HG03442 (cell line): ENCODE results near the gene HOXC6.
A peak's percentile ranks its signal among the peaks of the same experiment; 100 is the strongest.

Experiments used
- ATAC-seq: cut with Tn5 transposase; IDR thresholded peaks from one replicate; pipeline ENCODE4 v1.9.1; 2021; ENCODE audit warnings: mild to moderate bottlenecking, moderate library complexity; ENCODE audit not compliant: unreplicated experiment

The HOXC6 gene

GRCh38 chr12:54051874-54052437, 23.7 kb downstream of the HOXC6 start:
- ATAC-seq, result no peak

DNA sequence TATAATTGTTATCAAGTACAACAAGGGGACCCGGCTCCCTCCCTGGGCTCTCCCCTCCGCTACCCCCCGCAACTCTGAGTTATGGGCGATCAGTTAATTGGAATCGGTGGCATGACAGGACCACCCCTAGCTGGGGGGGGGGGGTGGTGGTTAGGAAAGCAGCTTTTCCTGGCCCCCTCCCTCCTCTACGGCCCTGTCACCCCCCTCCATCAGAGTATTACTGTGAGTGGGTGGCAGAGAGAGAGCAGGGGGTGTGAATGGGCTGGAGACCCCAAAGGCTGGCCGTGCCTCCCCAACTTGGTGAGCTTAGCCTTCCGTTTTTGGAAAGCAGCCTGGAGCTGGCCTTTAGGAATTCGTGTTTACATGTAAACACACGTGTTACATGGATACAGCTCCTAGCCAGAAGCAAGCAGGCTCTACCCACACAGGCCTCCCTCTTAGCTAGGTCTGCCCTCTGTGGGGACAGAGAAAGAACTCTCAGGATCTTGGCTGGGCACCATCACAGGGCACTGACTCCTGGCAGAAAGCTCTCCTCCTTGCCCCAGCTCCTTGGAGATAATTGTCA, 24.3 kb downstream of the HOXC6 start:
- no peak for ATAC-seq

DNA sequence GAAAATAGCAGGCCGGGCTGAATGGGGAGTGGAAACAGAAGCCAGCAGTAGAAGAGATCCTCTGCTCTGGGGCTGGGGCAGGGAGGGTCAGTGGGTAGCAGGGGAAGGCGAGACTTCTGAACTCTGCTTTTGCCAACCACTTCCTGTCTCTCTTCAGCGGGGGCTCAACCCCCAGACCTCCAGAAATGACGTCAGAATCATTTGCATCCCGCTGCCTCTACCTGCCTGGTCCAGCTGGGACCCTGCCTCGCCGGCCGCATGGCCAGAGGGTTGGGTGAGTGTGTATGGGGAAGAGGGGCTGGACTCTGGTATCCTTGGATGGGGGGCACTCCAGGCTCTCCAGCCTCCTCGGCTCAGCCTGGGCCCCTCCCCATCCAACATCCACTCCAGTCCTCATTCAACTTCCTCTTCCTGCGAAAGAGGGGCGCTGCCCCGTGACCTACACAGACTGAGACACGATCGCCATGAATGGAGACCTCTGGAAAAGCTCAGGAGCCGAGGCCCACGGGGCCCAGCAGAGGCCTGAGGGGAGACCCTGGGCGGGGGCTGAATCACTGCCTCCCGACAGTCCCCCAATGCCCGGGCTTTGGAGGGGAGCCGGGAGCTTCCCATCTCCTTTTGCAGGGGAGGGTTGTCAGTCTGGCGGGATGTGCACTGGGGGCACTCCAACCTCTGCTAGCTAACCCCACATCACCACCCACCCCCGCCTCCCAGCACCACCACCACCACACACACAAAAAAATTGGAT, 24.9 kb downstream of the HOXC6 start:
- peak; percentile 66 for ATAC-seq

GRCh38 chr12:54053751-54054741, 25.8 kb downstream of the HOXC6 start, which contains the start of gene HOXC4:
Gene HOXC4, plus strand, starts transcription at chr12:54053835. Its CDS starts 88 bp downstream, at chr12:54053923.
- peak; percentile 41 for ATAC-seq

GRCh38 chr12:54054742-54055194, 26.5 kb downstream of the HOXC6 start:
- no peak for ATAC-seq

DNA sequence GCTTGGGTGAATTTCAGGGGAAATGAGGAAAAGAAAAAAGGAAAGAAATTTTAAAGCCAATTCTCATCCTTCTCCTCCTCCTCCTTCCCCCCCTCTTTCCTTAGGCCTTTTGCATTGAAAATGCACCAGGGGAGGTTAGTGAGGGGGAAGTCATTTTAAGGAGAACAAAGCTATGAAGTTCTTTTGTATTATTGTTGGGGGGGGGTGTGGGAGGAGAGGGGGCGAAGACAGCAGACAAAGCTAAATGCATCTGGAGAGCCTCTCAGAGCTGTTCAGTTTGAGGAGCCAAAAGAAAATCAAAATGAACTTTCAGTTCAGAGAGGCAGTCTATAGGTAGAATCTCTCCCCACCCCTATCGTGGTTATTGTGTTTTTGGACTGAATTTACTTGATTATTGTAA, 27.3 kb downstream of the HOXC6 start:
- ATAC-seq, result no peak

GRCh38 chr12:54056110-54056509, 27.9 kb downstream of the HOXC6 start:
- no peak for ATAC-seq

DNA sequence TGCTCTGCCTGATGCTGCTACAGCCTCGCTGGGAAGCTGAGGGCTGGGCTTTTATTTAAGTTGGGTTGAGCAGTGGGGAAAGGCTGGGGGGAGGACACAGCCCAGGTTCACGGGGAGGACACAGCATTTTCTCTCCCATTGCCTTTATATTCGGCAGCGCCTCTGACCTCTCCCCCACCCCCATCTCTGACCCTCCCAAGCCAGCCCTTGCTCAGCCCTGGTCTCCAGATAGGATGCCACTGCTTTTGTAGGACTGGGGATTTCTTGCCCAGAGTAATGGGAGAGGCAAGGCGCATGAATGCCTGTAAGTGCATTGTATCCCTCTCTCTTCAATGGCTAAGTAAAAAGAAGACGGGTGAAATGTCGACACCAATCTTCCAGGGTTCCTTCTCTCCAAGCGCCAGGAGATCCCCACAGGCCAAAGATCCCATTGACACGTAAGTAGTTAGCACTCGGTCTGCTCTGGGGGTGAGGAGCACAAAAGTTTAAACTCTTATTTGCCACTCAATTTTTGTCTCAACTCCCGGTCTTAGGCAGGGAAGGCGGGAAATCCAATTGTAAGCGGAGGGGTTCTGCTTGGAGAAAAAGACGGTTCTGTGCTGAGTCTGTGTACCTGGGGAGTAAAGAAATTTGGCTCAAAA, 30.0 kb downstream of the HOXC6 start:
- no peak for ATAC-seq

- no peak for ATAC-seq
These were observed 31.4 kb downstream of the HOXC6 start for GRCh38 chr12:54059668-54060067.

DNA sequence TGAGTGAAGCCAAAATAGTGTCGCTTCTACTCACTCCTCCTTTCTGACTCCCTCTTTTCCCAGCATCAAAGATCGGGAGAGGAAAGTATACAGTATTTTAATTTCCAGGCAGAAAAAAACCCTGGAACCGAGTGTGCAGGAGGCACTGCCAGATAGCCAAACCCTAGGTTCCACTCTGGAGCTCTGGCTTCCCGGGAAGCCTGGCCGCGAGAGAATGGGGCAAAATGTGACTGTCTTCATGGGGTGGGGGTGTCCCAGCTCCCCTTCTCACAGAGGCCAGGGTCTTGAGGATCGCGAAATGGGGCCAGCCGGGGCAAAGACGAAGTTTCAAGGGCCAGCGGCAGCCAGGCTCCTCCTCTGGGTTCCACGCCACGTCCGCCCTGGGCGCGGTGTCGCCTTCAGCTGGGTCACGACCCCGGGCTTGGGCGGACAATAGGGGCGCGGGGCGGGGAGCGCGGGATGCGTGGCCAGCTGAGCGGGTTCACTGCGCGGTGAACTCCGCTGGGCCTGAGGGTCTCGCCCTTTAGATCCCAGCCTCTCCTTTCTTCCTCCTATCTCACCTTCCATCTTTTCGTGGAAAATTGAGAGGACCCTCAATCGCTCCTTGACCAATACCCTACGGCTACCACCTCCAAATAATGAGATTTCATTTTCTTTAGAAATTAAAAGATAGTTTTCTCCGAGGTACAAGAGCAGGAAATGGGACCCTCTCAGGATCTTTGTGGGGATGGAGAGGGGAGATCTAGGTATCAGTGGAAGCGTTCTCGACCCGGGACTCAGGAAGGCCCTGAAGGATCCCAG, 32.1 kb downstream of the HOXC6 start:
- no peak for ATAC-seq

GRCh38 chr12:54060975-54061778, 32.9 kb downstream of the HOXC6 start:
- ATAC-seq, result no peak

- no peak for ATAC-seq
These were observed 37.4 kb downstream of the HOXC6 start for GRCh38 chr12:54065677-54066076.

DNA sequence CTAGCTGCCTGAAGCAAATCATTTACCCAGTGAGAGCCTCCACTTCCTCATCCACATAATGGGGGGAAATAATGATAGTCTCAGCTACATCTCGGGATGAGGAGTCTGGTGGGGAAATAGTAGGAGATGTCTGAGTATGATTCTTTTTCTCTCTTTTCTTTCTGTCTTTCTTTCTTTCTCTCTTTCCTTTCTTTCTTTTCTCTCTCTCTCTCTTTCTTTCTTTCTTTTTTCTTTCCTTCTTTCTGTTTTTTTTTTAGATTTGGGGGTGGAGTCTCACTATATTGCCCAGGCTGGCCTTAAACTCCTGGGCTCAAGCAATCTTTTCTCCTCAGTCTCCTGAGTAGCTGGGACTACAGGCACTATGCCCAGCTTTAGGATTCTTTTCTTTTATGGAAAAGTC, 38.2 kb downstream of the HOXC6 start:
- ATAC-seq, result no peak

- no peak for ATAC-seq
These were observed 40.3 kb downstream of the HOXC6 start for GRCh38 chr12:54068418-54069070.

GRCh38 chr12:54071942-54072341, 43.7 kb downstream of the HOXC6 start:
- no peak for ATAC-seq

DNA sequence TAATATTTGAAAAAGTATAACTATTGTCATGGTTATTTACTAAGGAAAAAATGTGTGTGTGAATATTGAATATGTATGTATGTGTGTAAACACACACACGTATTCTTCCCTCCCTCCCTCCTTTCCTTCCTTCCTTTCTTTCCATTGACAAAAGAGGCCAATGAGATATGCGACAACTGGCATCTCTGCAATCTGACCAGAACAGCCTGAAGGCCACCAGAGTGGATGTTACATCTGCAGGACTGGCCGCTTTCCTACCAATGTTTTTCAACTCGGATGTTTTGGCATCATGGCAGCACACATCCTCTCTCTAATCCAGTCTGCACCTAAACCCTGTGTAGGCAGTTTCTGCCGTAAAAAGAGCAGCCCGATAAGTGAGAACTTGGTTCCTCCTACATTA, 46.1 kb downstream of the HOXC6 start:
- ATAC-seq, result no peak

GRCh38 chr12:54075409-54075808, 47.2 kb downstream of the HOXC6 start:
- no peak for ATAC-seq

DNA sequence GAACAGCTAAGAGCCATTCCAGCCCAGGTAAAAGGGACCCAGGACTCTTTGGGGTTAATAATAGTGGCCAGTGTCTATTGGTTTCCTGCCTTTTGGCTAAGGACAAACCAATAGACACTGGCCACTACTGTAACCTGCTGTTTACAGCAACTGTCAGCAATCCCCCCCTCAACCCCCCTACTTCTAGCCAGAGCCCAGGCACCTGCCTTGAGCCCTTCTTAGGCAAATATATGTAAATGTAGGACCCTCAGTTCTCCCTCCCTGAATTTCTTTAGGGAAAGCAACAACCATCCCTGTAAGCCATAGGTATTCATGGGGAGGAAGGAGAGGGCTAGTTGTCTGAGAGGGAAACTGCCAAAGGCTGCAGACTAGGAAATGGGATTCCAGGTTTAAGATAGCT, 47.7 kb downstream of the HOXC6 start:
- no peak for ATAC-seq
